Heart right ventricle (tissue), 16 donors: ENCODE measurements around the gene AFG1L. TPM values are rescaled to one million over a fixed set of nuclear protein-coding genes. Genes with fewer than 3 reads are reported as not detected.

Experiments used
- ATAC-seq, 8 donors: fragments of 200-7000 bp; cut with Tn5 transposase; one replicate each; pipeline ENCODE4 v1.9.1; 2020; ENCODE audit warnings: mild to moderate bottlenecking in 8 of 8, moderate library complexity in 8 of 8, moderate number of reproducible peaks in 1 of 8
- DNase-seq, 2 donors: peaks; one replicate each; pipeline ENCODE4 v3.0.0-alpha.2; 2020
- H3K27ac ChIP-seq, 10 donors: fragments of 200-600 bp; sonication (generic) in 2 of 10; one replicate each; pipeline versions ENCODE4 v1.5.0 to v1.8.0; 2020 to 2022; ENCODE audit warnings: mild to moderate bottlenecking in 3 of 10
- H3K27me3 ChIP-seq, 7 donors: fragments of 200-600 bp; one replicate each; pipeline ENCODE4 v1.8.0; 2021 to 2022; ENCODE audit warnings: mild to moderate bottlenecking in 2 of 7
- H3K36me3 ChIP-seq, 9 donors: fragments of 200-600 bp; sonication (generic) in 1 of 9; one replicate each; pipeline versions ENCODE4 v1.5.0 to v1.8.0; 2020 to 2022; ENCODE audit warnings: mild to moderate bottlenecking in 2 of 9
- H3K4me1 ChIP-seq, 9 donors: fragments of 200-600 bp; sonication (generic) in 1 of 9; one replicate each; pipeline versions ENCODE4 v1.5.0 to v1.8.0; 2020 to 2022; ENCODE audit warnings: mild to moderate bottlenecking in 4 of 9
- H3K4me3 ChIP-seq, 10 donors: fragments of 200-600 bp; sonication (generic) in 2 of 10; one replicate each; pipeline versions ENCODE4 v1.5.0 to v1.8.0; 2020 to 2022; ENCODE audit warnings: mild to moderate bottlenecking in 7 of 10, moderate library complexity in 2 of 10
- H3K9me3 ChIP-seq, 11 donors: fragments of 200-600 bp in 10 of 11; sonication (generic) in 2 of 11; one replicate each; pipeline versions ENCODE4 v1.5.0 to v1.8.0; 2013 to 2022; ENCODE audit warnings: mild to moderate bottlenecking in 2 of 11, control low read depth in 1 of 11, moderate library complexity in 1 of 11
- CTCF ChIP-seq, 9 donors: fragments of 200-600 bp; sonication (generic) in 2 of 9; IDR thresholded peaks; one replicate each; pipeline versions ENCODE4 v1.5.0 to v1.8.0; 2021 to 2022; ENCODE audit warnings: antibody characterized with exemption in 9 of 9, mild to moderate bottlenecking in 5 of 9, moderate library complexity in 1 of 9
- WGBS, 2 donors: extraction: QIAGEN DNeasy Blood & Tissue Kit; methylation state at CpG; one replicate each; pipeline ENCODE4 v1.1.7; 2013; ENCODE audit warnings: inconsistent platforms in 1 of 2; 5-methylcytosine and 5-hydroxymethylcytosine counted together
- intact Hi-C, 10 donors: fragments of 100-400 bp; cut with DNase I; formaldehyde crosslinking; loops; one replicate each; pipeline versions ENCODE4 v1.11.1 to v1.14.2; 2022
- polyA plus RNA-seq, 2 donors: library from polyadenylated mRNA; stranded (reverse); fragments of 200-250 nt; gene quantifications; one replicate each; pipeline ENCODE4 v1.2.3, GENCODE V29; 2013
- total RNA-seq, 10 donors: library from RNA; stranded (reverse); fragmentation: NEBNext Ultra II Directional in 3 of 10; extraction: Animal tissue kit (Norgen Biotek cat#: 25700) in 3 of 10; gene quantifications; one replicate each; pipeline versions ENCODE4 v1.2.1 to v1.2.4, GENCODE V29; 2021 to 2023
- donor health status: Arrhythmogenic right ventricular cardiomyopathy.
- donor health status: ischemic (EF 13 %, LVEDD 7.1; RV severe dilation, severe dysfunction).
- donor health status: healthy with polysubstance abuse.
- donor health status: DM: no; HTN: yes; CAD: no.
- donor health status: DM: no; HTN: no; CAD: no.
- donor health status: ischemic (EF 25% LVEDD 6.9; RV normal size, moderate dysfunction).
- donor health status: ischemic (EF 25% LVEDD 5.7; RV mildly dilated, moderate dysfunction).
- donor health status: healthy.
- donor health status: DM: yes; HTN: yes; CAD: no.
- donor health status: Ischemic cardiomyopathy.
- donor health status: ischemic (EF 35%, LVEDD 5.7; RV mildly dilated, moderate dysfunction).
- donor health status: nonischemic (EF 11% LVEDD 7.7; RV severe dilation, severe dysfunction).
- donor health status: DM: yes; HTN: yes; CAD: no.
- donor health status: PGD.
- donor health status: ischemic (EF 29% LVEDD 5.4; RV normal size, mild dysfunction).
- donor health status: nonischemic (EF 23%, LVEDD 6.1; RV moderate dilation, normal function).

Gene AFG1L
- total and polyA plus RNA-seq, 12 donors = 1.9 to 18.8 (median 12.8) TPM

- intact Hi-C loops = no loop called here
- ATAC-seq = no peak
Measured at GRCh38 chr6:108468346-108468745, 173.5 kb downstream of the AFG1L start.

GRCh38 chr6:108469316-108469715 is 174.5 kb downstream of the AFG1L start:
- 88 to 93% methylated on average over 1 of the region's 1 CpG for WGBS, 2 donors
- ATAC-seq (no peak), DNase-seq (no peak)
- Histone ChIP-seq H3K27me3 (no peaks in the 10 kb centered on the region), H3K4me3 (no peak overlapping the region), H3K36me3 (no peaks in the 10 kb centered on the region), H3K9me3 (no peaks in the 10 kb centered on the region), H3K27ac (no peak overlapping the region), H3K4me1 (peaks cover 0 to 39% (median 7%) of the 10 kb centered on the region in 9 donors)
- intact Hi-C loops = no loop called here
- no peak for TF ChIP-seq CTCF (IDR thresholded peaks at IDR 0.05)

More at GRCh38 chr6:108468346-108468745, 173.5 kb downstream of the AFG1L start:
- H3K36me3 ChIP-seq = no peaks in the 10 kb centered on the region
- TF ChIP-seq CTCF (IDR thresholded peaks at IDR 0.05) = no peak
- DNase-seq = no peak
- no peak overlapping the region for H3K4me3 ChIP-seq
- H3K27ac ChIP-seq = peak overlapping the region in 2 of 10 donors; percentile 23 to 39
- no peaks in the 10 kb centered on the region for H3K9me3 ChIP-seq
- H3K27me3 ChIP-seq = no peaks in the 10 kb centered on the region
- 65 to 83% methylated on average over 1 of the region's 1 CpG for WGBS, 2 donors
- peaks cover 0 to 49% (median 17%) of the 10 kb centered on the region in 9 donors for H3K4me1 ChIP-seq

DNA sequence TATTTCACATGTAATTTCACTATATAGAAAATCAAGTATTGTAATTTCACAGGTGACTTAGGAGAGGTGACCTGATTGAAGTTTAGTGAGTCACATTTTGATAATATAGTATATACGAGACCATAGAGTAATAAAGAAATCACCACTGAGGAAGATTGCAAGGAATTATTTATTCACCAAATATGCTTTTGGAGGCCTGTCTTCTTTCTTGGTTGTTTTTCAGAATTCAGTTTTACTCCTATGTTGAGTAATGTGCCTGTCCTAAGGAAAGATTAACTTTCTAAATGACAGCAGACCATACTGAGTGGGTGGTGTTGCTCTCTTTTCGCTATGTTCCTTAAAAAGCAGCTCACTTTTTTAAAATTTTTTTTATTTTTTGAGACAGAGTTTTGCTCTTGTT is 178.3 kb downstream of the AFG1L start:
- ATAC-seq = no peak
- no peaks in the 10 kb centered on the region for H3K9me3 ChIP-seq
- DNase-seq = no peak
- no peak for TF ChIP-seq CTCF (IDR thresholded peaks at IDR 0.05)
- H3K27me3 ChIP-seq = no peaks in the 10 kb centered on the region
- peaks cover 0 to 18% (median 0%) of the 10 kb centered on the region in 9 donors for H3K4me1 ChIP-seq
- intact Hi-C loops = no loop called here
- WGBS, 2 donors = 93 to 98% methylated on average over 2 of the region's 2 CpGs
- peaks cover 0 to 12% (median 0%) of the 10 kb centered on the region in 9 donors for H3K36me3 ChIP-seq
- no peak overlapping the region for H3K27ac ChIP-seq
- no peak overlapping the region for H3K4me3 ChIP-seq

- WGBS, 2 donors = 89 to 94% methylated on average over 2 of the region's 2 CpGs
Measured at GRCh38 chr6:108476376-108476775, 181.5 kb downstream of the AFG1L start.

More at GRCh38 chr6:108476376-108476775, 181.5 kb downstream of the AFG1L start:
- DNase-seq (no peak), ATAC-seq (no peak)
- Histone ChIP-seq H3K27me3 (no peaks in the 10 kb centered on the region), H3K4me1 (no peaks in the 10 kb centered on the region), H3K27ac (no peak overlapping the region), H3K36me3 (peaks cover 0 to 12% (median 0%) of the 10 kb centered on the region in 9 donors), H3K9me3 (no peaks in the 10 kb centered on the region), H3K4me3 (no peak overlapping the region)
- intact Hi-C loops = no loop called here
- no peak for TF ChIP-seq CTCF (IDR thresholded peaks at IDR 0.05)
